Kidney glomerular epithelial cell (primary cell): Measurements from ENCODE around the gene ENDOV.

Experiments
- DNase-seq: peaks from one replicate; lab custom pipeline; 2025; lab: John Stamatoyannopoulos, UW

ENDOV gene

GRCh38 chr17:80416260-80416939 is 1.4 kb downstream of the ENDOV start:
- DNase-seq = no peak

GRCh38 chr17:80416940-80417293 is 1.9 kb downstream of the ENDOV start:
- no peak for DNase-seq

GRCh38 chr17:80418589-80418988 is 3.6 kb downstream of the ENDOV start:
- DNase-seq = no peak

- DNase-seq = no peak
These were observed 4.3 kb downstream of the ENDOV start for GRCh38 chr17:80419255-80419654.

- no peak for DNase-seq
These were observed 6.6 kb downstream of the ENDOV start for GRCh38 chr17:80421381-80422090.

GRCh38 chr17:80422276-80422675 is 7.3 kb downstream of the ENDOV start:
- no peak for DNase-seq

GRCh38 chr17:80422981-80423380 is 8.0 kb downstream of the ENDOV start:
- DNase-seq = no peak

- no peak for DNase-seq
These were observed 8.7 kb downstream of the ENDOV start for GRCh38 chr17:80423536-80424225.

GRCh38 chr17:80424261-80424660 is 9.3 kb downstream of the ENDOV start:
- no peak for DNase-seq

GRCh38 chr17:80424878-80425765 is 10.2 kb downstream of the ENDOV start:
- no peak for DNase-seq

GRCh38 chr17:80425835-80426426 is 11.0 kb downstream of the ENDOV start:
- no peak for DNase-seq

- peak; percentile 28 for DNase-seq
These were observed 11.8 kb downstream of the ENDOV start for GRCh38 chr17:80426671-80427326.

GRCh38 chr17:80427366-80428282 is 12.7 kb downstream of the ENDOV start:
- no peak for DNase-seq

GRCh38 chr17:80428363-80428762 is 13.4 kb downstream of the ENDOV start:
- DNase-seq = no peak

GRCh38 chr17:80428796-80429195 is 13.8 kb downstream of the ENDOV start:
- DNase-seq = no peak

GRCh38 chr17:80429356-80430275 is 14.6 kb downstream of the ENDOV start:
- no peak for DNase-seq

GRCh38 chr17:80430446-80431245 is 15.7 kb downstream of the ENDOV start:
- DNase-seq = no peak
